ENCODE results near the gene IL17REL.

The IL17REL gene

DNA sequence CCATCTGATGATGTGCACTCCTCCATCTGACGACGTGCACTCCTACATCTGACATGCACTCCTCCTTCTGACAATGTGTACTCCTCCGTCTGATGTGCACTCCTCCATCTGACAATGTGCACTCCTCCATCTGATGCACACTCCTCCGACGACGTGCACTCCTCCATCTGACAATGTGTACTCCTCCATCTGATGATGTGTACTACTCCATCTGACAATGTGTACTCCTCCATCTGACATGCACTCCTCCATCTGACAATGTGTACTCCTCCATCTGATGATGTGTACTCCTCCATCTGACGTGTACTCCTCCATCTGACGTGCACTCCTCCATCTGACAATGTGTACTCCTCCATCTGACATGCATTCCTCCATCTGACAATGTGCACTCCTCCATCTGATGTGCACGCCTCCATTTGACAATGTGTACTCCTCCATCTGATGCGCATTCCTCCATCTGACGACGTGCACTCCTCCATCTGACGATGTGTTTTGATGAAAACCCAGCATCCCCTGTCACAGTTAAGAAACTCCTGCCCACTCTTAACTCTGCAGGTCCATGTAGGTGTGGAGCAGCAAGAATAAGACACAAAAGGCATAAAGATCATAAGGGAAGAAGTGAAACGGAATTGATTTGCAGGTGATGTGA is 9.7 kb upstream of the IL17REL start:
- DNase-seq (ENCODE audit: low spot score) = no peak

DNA sequence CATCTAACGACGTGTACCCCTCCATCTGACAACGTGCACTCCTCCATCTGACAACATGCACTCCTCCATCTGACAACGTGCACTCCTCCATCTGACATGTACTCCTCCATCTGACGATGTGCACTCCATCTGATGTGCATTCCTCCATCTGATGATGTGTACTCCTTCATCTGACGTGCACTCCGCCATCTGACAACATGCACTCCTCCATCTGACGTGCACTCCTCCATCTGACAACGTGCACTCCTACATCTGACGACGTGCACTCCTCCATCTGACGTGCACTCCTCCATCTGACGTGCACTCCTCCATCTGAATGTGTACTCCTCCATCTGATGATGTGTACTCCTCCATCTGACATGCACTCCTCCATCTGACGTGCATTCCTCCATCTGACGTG is 8.0 kb upstream of the IL17REL start:
- no peak for DNase-seq (ENCODE audit: low spot score)

DNA sequence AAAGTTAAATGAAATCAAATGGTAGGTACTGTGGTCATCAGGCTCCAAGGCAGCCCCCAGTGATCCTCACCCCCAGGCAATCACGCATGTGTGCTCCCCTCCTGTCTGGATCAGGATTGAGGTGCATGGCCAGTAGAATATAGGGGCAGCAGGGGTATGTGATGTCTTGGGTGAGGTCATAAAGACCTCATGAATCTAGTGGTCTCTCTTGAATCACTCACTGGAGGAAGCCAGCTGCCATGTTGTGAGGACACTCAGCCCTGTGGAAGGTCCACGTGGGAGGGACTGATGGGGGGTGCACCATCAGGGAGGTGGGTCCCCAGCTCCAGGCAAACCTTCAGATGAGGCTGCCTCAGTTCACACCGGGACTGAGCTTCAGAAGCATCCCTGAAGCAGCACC is 6.8 kb upstream of the IL17REL start:
- no peak for DNase-seq (ENCODE audit: low spot score)

DNA sequence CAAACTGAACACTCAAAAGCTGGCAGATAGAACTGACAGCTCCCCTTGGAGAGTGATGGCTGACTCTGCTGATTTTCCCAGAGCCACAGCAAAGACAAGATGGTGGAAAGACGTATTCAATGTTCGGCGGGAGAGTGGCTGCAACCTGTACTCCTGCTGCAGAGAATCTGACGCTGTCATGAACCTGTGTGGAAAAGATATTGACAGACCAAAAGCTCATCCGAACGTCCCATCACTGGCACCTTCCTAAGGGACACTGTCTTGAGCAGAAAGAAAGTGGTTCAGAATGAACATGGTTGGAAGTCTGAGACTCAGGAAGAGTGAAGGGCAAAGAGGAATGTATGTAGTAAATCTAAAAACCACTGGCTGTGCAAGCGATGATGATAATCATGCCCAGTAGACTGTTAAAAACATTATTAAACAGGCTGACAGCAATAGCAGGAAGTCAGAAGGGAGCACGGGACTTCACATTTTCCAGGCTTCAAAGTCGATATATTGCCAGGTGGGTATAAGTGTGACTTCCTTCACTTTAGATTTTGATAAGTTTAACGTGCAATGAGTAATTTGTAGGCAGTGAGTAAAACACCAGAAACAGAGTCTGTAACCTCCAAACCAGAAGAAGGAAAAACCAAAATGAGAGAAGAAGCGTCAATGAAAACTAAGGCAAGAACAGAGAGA is 6.2 kb upstream of the IL17REL start:
- no peak for DNase-seq (ENCODE audit: low spot score)

DNA sequence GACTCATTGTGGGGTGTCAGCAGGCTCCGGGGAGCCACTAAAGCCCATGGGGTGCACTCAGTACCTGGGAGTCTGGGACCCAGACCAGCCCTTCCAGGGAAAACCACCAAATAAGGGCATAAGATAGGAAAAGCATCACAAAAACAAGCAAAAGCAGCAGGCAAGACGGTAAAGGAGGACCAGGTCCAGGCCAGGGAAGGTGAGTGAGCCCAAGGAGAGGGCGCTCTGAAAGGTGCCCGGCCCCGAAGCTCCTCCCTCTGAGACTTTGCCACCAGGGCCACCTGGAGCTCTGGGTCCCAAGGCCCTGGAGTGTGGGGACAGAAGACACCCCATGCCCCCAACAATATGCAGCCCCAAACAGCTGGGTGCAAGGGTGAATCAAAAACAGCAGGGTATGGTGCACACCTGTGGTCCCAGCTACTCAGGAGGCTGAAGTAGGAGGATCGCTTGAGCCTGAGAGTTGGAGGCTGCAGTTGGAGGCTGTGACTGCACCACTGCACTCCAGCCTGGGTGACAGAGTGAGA is 5.2 kb upstream of the IL17REL start:
- DNase-seq (ENCODE audit: low spot score) = no peak

DNA sequence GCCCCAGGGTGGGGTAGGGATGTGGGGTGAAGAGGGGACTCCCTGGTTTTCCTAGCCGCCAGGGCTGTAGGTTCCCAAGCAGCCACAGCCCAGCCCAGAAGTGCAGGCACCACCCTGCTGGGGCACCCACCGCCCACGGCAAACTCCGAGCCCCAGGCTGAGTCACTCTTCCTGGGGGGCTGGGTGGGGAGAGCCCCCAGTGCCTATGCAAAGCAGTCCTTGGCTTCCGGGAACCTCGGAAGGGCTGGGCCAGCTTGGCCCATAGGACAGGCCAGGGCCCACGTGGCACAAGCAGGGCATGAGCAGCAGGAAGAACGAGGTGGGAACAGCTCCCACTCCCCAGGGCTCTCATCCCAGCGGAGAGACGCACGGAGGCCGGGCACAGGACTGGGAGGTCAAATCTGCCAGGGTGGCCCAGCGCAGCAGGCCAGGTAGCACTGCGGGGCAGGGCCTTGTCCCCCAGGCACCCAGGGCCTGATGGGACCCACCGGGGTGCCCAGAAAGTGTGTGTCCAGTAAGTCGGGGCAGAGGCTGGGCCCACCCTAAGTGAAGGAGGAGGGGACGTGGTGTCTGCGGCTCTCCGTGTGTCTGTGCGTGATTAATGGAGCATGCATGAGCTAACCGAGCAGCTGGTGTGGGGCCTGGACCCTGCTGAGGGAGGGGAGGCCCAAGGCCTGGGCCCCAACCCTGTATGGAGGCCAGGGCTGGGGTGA is 4.6 kb upstream of the IL17REL start:
- no peak for DNase-seq (ENCODE audit: low spot score)

DNA sequence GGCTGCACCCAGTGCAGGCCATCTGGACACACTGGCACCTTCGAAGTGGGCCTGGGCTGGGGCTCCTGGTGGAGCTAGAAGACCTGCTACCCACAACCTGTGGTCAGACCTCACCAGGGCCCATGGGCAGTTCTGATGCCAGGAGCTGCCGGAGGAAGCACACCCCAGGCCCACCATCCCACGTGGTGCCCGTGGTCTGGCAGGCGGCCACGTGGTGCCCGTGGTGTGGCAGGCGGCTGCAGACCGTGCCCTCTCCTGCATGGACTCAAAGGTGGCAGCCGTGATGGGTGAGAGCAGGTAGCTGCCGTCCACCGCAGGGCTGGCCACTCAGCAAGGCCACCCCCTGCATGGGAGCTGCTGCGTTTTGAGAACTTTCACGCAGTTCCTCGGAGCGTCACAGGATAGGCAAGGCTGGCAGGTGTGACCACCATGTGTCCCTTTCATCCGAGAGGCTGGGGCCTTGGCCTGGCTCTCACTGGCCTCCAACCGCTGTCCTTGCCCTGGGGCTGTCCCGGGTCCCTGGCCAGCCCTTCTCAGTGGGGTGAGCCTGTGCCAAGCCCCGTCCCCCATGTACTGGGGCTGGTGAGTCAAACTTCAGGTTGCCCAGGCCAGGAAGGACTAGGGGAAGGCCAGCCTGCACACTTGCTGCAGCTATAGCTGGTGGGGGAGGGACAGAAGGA is 3.9 kb upstream of the IL17REL start:
- DNase-seq (ENCODE audit: low spot score) = no peak

DNA sequence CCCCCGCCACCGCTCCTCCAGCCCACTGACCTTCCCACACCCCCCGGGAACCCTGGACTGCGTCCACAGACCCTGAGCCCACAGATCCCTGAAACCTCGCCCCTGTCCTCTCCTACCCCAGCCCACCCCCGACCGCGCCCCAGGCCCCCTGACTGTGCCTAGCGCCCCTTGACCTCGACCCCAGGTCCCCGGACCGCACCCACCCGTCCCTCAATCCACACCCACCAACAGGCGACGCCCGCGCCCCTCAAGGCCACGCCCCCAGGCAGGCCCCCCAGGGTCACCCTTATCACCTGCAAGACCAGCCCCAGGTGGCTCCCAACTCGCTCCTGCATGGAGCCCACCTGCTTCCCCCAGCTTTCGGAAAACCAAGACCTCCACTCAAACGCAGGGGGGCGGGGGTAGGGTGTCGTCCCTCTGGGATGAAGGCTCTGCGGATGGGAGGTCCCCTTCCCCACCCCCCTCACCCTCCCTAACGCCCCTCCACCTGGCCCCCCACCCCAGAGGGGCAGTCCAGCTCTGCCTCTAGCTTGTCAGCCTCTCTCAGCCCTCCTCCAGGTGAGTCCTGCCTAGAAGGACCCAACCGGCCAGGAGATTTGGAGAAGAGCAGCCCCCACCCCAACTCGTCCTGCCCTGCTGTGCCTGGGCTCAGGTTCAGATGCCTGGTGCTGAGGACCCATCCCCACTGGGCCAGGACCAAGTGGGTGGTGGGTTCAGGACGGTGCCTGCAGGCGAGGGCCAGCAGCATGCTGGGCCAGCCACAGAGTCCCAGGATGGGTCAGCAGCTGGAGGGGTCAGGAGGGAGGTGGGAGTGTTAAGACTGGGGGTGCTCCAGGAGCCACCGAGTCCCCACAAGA is 3.1 kb upstream of the IL17REL start:
- DNase-seq (ENCODE audit: low spot score) = no peak

DNA sequence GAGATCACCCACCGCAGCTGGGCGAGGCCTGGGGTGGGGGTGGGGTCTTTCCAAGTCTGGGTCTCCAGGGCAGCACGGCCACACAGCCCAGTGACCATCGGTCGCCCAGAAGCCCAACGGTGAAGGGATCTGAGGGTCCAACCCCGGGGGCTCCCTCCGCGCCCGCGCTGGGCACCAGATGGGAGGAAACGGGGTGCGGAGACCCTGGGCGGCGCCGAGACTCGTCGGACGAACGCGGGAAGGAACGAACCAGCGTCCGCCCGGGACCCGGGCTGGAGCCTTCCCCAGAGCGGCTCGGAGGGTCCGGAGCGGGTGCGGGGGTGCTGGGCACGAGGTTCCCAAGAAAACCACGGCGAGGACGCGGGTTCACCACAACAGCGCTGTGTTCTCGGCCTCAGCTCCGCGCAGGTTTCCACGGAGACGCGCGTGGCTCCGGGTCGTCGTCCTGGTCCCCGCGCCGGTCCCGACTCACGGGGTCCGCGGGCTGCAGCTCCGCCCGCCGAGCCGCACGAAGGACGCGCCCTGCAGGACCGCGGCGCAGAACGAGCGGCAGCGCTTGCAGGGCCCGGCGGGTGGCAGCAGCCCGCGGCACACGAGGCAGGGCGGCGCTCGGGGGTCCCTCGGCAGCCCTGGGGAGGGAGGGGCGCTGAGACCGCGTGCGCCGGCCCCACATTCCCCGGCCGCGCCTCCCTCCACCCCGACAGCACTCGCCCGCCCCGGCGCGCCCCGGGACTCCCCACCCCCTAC is 2.3 kb upstream of the IL17REL start:
- DNase-seq (ENCODE audit: low spot score) = no peak

DNA sequence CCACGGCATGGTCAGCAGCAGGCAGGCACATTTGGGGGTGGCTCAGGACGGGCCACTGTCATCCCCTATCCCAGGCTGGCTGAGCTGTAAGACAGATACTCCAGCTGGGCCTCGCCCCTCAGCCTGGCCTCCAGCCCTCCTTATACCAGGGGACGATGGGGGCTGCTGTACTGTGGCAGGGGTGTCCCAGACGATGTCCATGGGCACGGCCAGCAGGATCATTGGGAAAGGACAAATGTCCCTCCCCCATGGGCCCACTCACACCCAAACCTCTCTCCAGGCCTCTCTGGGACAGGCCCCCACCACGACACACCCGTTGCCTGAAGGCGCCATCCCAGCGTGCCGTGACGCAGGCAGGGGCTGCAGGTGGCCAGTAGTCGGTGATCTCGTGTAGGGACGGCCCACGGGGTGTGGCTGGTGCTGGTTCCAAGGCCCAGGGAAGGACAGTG is 1.5 kb upstream of the IL17REL start:
- no peak for DNase-seq (ENCODE audit: low spot score)

DNA sequence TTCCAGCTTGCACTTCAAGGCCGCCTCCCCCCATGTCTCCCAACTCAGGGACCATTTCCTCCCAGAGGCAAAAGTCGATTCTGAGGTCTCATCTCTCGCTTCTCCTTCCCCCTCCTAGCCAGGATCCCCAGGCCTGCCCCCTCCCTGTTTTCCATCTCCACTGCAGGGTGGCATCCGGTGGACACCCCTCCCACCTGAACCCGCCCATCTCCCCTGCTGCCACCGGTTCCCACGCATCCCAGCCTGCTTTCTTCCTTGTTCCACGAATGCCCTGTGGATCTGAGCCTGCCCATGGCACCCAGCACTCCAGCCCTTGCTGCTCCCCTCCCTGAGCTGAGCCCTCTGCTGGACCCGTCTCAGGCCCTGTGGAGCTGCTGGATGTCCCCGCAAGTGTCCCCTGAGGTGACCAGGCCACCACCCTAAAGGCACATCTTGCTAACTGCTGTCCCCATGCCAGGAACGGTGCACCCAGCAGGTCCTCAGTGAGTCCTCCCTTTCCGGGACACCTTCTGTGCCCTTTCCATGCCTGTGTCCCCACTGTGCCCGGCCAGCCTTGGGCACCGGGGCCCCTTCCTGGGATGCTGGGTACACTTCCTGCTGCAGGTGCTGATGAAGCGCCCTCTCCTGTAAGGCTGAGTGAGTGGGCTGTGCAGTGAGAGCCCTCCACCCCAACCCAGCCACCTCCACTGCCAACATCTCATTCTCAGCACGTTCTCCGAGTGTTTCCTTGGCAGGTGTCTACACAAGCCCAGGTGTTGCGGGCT is 936 bp downstream of the IL17REL start:
- DNase-seq (ENCODE audit: low spot score) = no peak

DNA sequence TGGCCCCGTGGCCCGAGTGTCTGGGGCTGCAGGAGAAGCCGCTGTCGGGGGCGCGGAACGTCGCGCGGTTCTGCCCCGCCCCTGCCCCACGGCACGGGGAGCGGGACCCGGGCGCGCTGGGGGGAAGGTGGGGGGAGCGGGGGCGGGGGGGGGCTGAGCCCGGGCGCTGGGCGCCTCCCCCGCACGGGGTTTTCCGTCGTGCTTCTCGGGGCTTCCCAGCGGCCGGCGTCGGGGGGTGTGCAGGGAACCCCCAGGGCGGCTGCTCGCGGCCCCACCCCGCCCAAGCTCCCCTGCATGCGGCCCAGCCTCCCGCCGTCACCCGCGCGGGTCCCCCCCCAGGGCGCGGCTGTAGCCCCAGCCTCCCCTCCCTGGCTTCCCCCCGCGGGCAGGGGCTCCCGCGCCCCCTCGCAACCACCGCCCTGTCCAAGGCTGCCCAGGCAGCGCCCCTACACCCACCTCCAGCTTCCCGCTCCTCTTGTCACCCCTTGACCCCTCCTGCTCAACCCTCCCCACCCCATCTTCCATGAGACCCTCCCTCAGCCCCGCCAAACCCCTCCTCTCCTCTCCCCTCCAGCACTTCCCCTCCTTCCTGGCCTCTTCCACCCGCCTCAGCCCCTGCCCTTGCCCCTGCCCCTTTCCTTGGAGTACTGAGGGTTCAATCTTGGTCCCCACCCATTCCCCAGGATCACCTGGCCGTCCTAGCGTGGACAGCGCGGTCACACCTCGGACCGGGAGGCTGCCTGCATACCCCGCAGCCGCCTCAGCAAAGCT is 1.7 kb downstream of the IL17REL start:
- no peak for DNase-seq (ENCODE audit: low spot score)

DNA sequence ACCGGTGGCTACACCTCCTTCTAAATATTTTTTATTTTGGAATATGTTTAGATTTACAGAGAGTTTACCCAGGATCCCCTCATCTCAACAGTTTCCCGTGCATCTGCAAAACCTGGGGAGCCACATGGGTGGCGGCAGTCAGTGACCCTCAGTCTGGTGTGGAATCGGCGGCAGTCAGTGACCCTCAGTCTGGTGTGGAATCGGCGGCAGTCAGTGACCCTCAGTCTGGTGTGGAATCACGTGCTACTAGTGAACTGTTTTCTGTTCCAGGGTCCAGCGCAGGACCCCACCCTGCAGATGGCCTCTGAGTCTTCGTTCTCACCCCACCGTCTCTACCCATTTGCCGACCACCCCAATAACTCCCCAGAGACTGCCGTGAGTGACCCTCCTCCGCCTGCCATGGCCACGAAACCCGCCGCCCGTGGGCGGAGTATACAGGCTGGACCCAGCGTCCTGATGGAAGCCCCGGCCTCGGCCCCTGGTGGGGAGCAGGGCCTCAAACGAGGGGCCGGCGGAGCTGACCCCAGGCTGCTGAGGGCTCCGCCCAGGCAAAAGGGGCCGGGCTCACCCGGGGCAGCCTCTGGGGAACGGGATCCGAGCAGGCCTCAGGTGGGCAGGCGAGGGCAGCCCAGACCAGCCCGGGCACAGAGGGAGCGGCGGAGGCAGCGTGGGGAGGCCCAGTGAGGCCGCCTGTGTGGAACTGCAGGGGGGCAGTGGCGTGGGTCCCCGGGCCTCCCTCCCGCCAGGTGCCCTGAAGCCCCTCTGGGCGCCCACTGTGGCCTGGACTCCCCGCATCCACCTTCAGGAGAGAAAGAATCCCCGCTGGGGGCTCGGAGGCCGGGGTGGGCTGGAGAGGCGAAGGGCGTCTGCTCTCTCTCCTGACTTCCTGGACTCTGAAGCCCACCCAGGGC is 2.5 kb downstream of the IL17REL start:
- DNase-seq (ENCODE audit: low spot score) = no peak

DNA sequence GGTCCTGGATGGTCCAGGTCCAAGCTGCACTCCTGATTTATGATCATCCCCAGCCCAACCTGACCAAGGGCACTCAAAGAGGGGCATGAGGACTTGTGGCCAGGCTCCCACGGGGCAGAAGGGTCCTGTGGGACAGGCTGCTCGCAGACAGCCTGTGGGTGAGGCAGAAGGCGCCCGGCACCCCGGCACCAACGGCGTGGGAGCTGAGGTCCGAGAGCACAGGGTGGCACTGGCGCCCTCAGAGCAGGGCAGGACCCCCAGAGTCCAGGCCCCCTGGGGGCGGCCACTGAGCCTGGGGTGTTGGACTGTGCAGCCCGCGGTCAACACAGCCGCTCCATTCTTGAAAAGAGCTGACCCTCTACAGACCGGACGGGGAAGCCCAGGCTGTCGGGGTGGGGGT is 3.3 kb downstream of the IL17REL start:
- DNase-seq (ENCODE audit: low spot score) = no peak

DNA sequence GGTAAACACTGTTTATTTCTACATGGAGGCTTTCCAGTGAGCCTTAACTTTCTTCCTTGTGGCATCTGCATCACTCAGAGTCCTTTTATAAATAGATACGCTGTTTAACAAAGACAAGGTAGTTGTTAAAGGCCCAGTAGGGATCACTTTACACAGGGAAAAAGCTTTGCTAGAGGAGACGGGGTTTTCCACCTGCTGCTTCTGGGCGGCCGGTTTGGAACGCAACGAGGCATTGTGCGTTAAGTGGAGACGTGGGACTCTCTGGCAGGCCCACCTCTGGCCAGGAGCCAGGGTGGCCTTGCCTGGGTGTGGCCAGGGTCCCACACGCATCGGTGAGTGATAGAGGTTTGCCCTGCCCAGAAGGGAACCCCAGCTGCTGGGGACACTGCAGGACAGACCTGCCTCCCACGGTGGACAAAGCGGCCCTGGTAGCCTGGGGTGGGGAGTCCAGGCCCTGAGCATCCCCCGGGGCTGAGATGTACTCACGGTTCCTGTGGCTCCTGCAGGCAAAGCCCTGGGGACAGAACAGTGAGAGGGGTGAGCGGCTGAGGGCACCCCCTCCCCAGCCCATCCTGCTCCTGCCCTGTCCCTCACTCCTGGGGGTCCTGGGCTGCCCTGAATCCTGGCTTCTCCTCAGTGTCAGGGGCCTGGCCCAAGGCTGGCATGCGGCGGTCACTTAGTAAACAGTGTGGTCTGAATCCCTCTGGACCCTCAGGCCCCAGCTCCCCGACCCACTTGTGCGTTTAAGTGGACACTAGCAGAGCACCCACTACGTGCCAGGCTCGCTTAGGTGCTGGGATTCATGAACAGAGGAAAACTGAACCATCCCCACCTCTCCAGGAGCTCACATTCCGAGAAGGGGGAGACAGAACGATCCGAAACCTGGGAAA is 4.2 kb downstream of the IL17REL start:
- no peak for DNase-seq (ENCODE audit: low spot score)

DNA sequence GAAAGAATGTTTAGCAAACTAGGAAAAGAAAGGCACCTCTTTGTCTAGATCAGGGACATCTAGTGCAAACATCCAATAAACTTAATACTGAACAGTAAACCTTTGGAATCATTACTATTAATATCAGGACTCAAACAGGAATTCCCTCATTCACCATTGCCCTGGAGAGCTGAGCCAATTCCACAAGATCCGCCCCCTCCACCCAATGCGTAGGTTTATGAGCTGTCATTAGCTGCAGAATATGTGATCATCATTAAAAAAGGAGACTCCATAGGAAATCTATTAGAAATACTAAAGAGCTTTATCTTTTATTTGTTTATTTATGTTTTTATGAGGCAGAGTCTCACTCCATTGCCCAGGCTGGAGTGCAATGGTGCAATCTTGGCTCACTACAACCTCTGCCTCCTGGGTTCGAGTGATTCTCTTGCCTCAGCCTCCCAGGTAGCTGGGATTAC is 5.5 kb downstream of the IL17REL start:
- no peak for DNase-seq (ENCODE audit: low spot score)

DNA sequence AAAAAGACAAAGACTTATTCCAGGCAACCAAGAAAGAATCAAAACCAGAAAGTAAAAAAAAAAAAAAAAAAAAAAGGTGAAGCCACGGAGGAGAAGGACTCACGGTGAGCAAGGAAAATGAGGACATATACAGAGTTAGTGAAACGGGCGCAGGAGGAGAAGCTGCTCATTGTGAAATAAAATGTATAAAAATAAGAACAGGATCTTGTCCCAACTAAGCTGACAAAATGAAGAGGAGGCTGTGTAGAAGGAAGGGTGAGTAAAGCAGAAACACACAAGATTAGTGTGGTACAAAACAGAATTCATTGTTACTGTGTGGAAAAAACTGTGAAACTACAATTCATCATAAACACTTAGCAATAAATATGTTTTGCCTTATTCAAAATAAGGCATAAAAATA is 7.6 kb downstream of the IL17REL start:
- DNase-seq (ENCODE audit: low spot score) = no peak

All from hematopoietic multipotent progenitor cell treated with erythropoietin and hydrocortisone succinate and interleukin-3 and kit ligand, for 17 days (in vitro differentiated cells).